Sciatic nerve (tissue), 2 donors: Measurements from ENCODE around the gene TMEM151B. TPM values are rescaled to one million over a fixed set of nuclear protein-coding genes. Genes with fewer than 3 reads are reported as not detected.

ENCODE experiments used
- ATAC-seq: fragments of 200-7000 bp; cut with Tn5 transposase; one replicate; pipeline ENCODE4 v1.9.1; 2020; ENCODE audit warnings: mild to moderate bottlenecking, moderate library complexity
- DNase-seq: peaks from one replicate; pipeline ENCODE4 v3.0.0-alpha.2; 2020; ENCODE audit warnings: low spot score
- intact Hi-C: fragments of 100-400 bp; cut with DNase I; formaldehyde crosslinking; loops from one replicate; pipeline ENCODE4 v1.14.2; 2022
- total RNA-seq: library from RNA; stranded (reverse); fragmentation: NEBNext Ultra II Directional; extraction: Animal tissue kit (Norgen Biotek cat#: 25700); gene quantifications from one replicate; pipeline ENCODE4 v1.2.1, GENCODE V29; 2021
- donor health status: DM: no; HTN: no; CAD: no.
- donor health status: DM: no; HTN: no; CAD: no.

The TMEM151B gene
- total RNA-seq, 1 donor from 2014 or later, result not detected

- ATAC-seq (no peak), DNase-seq (no peak)
- intact Hi-C loops, result no loop called here
Observed at GRCh38 chr6:44292661-44293365, 22.6 kb downstream of the TMEM151B start.

GRCh38 chr6:44294832-44295791 is 24.9 kb downstream of the TMEM151B start:
- intact Hi-C loops, result no loop called here
- ATAC-seq (no peak), DNase-seq (no peak)

GRCh38 chr6:44297063-44298038 is 27.1 kb downstream of the TMEM151B start:
- ATAC-seq, result peak; percentile 73
- no peak for DNase-seq
- intact Hi-C loops, result no loop called here

GRCh38 chr6:44298055-44298803 is 28.0 kb downstream of the TMEM151B start:
- intact Hi-C loops, result no loop called here
- DNase-seq, result no peak
- ATAC-seq, result peak; percentile 19

GRCh38 chr6:44298864-44299263 is 28.6 kb downstream of the TMEM151B start:
- ATAC-seq, result no peak
- DNase-seq, result no peak
- intact Hi-C loops, result no loop called here

GRCh38 chr6:44300292-44300823 is 30.1 kb downstream of the TMEM151B start:
- DNase-seq (no peak), ATAC-seq (no peak)
- intact Hi-C loops, result no loop called here

GRCh38 chr6:44301106-44301505 is 30.9 kb downstream of the TMEM151B start:
- no peak for ATAC-seq
- no peak for DNase-seq
- intact Hi-C loops, result no loop called here

- DNase-seq, result no peak
- no peak for ATAC-seq
- intact Hi-C loops, result no loop called here
Observed at GRCh38 chr6:44301782-44302564, 31.7 kb downstream of the TMEM151B start.

- intact Hi-C loops, result no loop called here
- DNase-seq (no peak), ATAC-seq (no peak)
Observed at GRCh38 chr6:44302856-44303255, 32.6 kb downstream of the TMEM151B start.

- ATAC-seq (no peak), DNase-seq (no peak)
- intact Hi-C loops, result no loop called here
Observed at GRCh38 chr6:44303842-44304241, 33.6 kb downstream of the TMEM151B start.

- DNase-seq (no peak), ATAC-seq (peak; percentile 39)
- intact Hi-C loops, result no loop called here
Observed at GRCh38 chr6:44304282-44305199, 34.3 kb downstream of the TMEM151B start.

- intact Hi-C loops, result no loop called here
- no peak for DNase-seq
- ATAC-seq, result no peak
Observed at GRCh38 chr6:44305200-44305725, 35.0 kb downstream of the TMEM151B start.

GRCh38 chr6:44306710-44307109 is 36.5 kb downstream of the TMEM151B start:
- intact Hi-C loops, result no loop called here
- DNase-seq (no peak), ATAC-seq (no peak)

GRCh38 chr6:44307217-44307616 is 37.0 kb downstream of the TMEM151B start:
- DNase-seq (no peak), ATAC-seq (no peak)
- intact Hi-C loops, result no loop called here

- intact Hi-C loops, result no loop called here
- no peak for DNase-seq
- no peak for ATAC-seq
Observed at GRCh38 chr6:44309092-44309491, 38.8 kb downstream of the TMEM151B start.

- DNase-seq (no peak), ATAC-seq (no peak)
- intact Hi-C loops, result no loop called here
Observed at GRCh38 chr6:44309631-44310030, 39.4 kb downstream of the TMEM151B start.
